Dermis blood vessel endothelial cell (primary cell): Measurements from ENCODE around the gene ITGA2B. TPM values are rescaled to one million over a fixed set of nuclear protein-coding genes. Genes with fewer than 3 reads are reported as not detected.
A peak's percentile ranks its signal among the peaks of the same experiment; 100 is the strongest.
"Not testable (repeated sequence)": the region's sequence is repeated elsewhere in the genome, so short reads cannot be mapped to it uniquely, and the experiment has no call there.

ENCODE experiments used
- DNase-seq: peaks from one replicate; pipeline ENCODE4 v3.0.0; 2010
- total RNA-seq: library from RNA; depleted of rRNA; stranded (reverse); fragments of >200 nt; gene quantifications from 2 replicates; pipeline ENCODE4 v1.2.3, GENCODE V29; 2014

ITGA2B gene
- 0.19 and 1.0 TPM in 2 replicates for total RNA-seq

GRCh38 chr17:44389281-44389680 is at the start of gene ITGA2B:
Gene ITGA2B, minus strand, starts transcription at chr17:44389649. Its CDS starts 176 bp downstream, at chr17:44389473.
- DNase-seq = no peak

GRCh38 chr17:44439168-44439567 is 49.7 kb upstream of the ITGA2B start:
- DNase-seq = peak; percentile 15

- DNase-seq = peak; percentile 11
Measured at GRCh38 chr17:44438636-44439035, 49.2 kb upstream of the ITGA2B start.

GRCh38 chr17:44436336-44436735 is 46.9 kb upstream of the ITGA2B start:
- DNase-seq = no peak

- no peak for DNase-seq
Measured at GRCh38 chr17:44432254-44433157, 43.1 kb upstream of the ITGA2B start.

- no peak for DNase-seq
Measured at GRCh38 chr17:44424828-44425461, 35.5 kb upstream of the ITGA2B start.

GRCh38 chr17:44417553-44417952 is 28.1 kb upstream of the ITGA2B start:
- DNase-seq = peak; percentile 67

GRCh38 chr17:44416558-44417289 is 27.3 kb upstream of the ITGA2B start:
- no peak for DNase-seq

- DNase-seq = no peak
Measured at GRCh38 chr17:44414394-44415155, 25.1 kb upstream of the ITGA2B start.

- DNase-seq = no peak
Measured at GRCh38 chr17:44409309-44410028, 20.0 kb upstream of the ITGA2B start.

GRCh38 chr17:44408786-44409185 is 19.3 kb upstream of the ITGA2B start:
- no peak for DNase-seq

- DNase-seq = no peak
Measured at GRCh38 chr17:44402564-44403172, 13.2 kb upstream of the ITGA2B start.

- DNase-seq = peak; percentile 58
Measured at GRCh38 chr17:44400226-44400847, 10.9 kb upstream of the ITGA2B start.

GRCh38 chr17:44398692-44399691 is 9.5 kb upstream of the ITGA2B start:
- no peak for DNase-seq

GRCh38 chr17:44397479-44398440 is 8.3 kb upstream of the ITGA2B start:
- DNase-seq = no peak

GRCh38 chr17:44396946-44397345 is 7.5 kb upstream of the ITGA2B start:
- DNase-seq = no peak

GRCh38 chr17:44394833-44395232 is 5.4 kb upstream of the ITGA2B start:
- no peak for DNase-seq

GRCh38 chr17:44394112-44394511 is 4.7 kb upstream of the ITGA2B start:
- DNase-seq = not testable (repeated sequence)
